Left ventricle myocardium inferior (tissue), 1 donor: Measurements from ENCODE around the gene RFT1. TPM values are rescaled to one million over a fixed set of nuclear protein-coding genes. Genes with fewer than 3 reads are reported as not detected.

ENCODE experiments used
- DNase-seq: peaks from one replicate; pipeline ENCODE4 v3.0.0-alpha.2; 2020
- H3K27ac ChIP-seq: fragments of 200-600 bp; replicated peaks from 2 replicates; pipeline ENCODE4 v1.8.0; 2021
- H3K27me3 ChIP-seq: fragments of 200-600 bp; 2 replicates; pipeline ENCODE4 v1.8.0; 2021; ENCODE audit warnings: low read depth
- H3K36me3 ChIP-seq: fragments of 200-600 bp; 2 replicates; pipeline ENCODE4 v1.8.0; 2021
- H3K4me1 ChIP-seq: fragments of 200-600 bp; 2 replicates; pipeline ENCODE4 v1.8.0; 2021
- H3K4me3 ChIP-seq: fragments of 200-600 bp; 2 replicates; pipeline ENCODE4 v1.8.0; 2021; ENCODE audit warnings: mild to moderate bottlenecking, moderate library complexity
- H3K9me3 ChIP-seq: fragments of 200-600 bp; replicated peaks from 2 replicates; pipeline ENCODE4 v1.8.0; 2021
- intact Hi-C: fragments of 100-400 bp; cut with micrococcal nuclease; formaldehyde crosslinking; loops from one replicate; pipeline ENCODE4 v1.11.0; 2022
- total RNA-seq: library from RNA; stranded (reverse); fragmentation: NEBNext Ultra II Directional; extraction: Animal tissue kit (Norgen Biotek cat#: 25700); gene quantifications from one replicate; pipeline ENCODE4 v1.2.1, GENCODE V29; 2021
- TF ChIP-seq, protein P1 (sequence below): fragments of 200-600 bp; IDR thresholded peaks from 2 replicates; pipeline ENCODE4 v1.8.0; 2021; ENCODE audit warnings: antibody characterized with exemption, mild to moderate bottlenecking, borderline replicate concordance
- donor health status: DM: no; HTN: yes; CAD: no; lungs with severe emphysema.

Gene RFT1
- total RNA-seq, 1 donor from 2014 or later: 9.4 TPM

DNA sequence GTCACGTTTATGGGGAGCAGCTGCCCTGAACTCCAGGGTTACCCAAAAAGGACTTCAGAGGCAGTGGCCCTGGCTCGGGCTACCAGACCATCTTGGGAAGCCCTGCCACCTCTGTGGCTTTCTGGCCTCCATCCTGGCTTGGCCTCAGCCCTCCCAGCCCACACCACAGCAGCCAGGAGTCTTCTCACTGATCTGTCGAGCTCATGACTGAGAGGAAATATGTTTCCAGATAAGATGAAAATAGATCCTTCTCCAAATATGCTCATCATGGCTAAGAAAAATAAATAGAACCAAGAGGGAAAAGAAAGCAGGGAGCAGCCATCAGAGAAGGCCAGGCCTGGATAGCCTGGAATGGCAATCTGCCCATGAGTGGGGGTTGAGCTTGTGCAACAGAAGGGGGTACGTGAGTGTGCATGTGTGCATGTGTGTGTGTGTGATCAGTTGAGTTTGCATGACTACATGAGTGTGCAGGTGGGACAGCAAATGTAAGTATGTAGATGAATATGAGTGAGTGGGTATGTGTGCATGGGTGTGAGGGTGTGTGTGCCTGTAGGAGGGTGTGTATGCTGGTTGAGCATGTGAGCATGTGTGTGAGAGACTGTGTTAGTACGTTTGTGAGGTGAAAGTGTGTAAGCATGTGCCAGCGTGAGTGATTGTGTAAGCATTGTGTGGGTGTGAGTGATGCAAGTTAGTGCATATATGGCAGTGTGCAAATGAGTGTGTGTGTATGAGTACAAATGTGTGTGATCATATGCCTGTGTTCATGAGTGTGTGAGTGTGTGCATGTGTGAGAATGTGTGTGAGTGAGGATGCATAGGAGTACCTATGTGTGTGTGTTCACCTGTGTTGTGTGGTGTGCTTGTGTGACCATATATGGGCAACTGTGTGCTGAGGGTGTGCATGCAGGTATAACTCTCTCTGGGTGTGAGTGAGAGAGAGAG, 9.9 kb upstream of the RFT1 start:
- TF ChIP-seq, protein P1, sequence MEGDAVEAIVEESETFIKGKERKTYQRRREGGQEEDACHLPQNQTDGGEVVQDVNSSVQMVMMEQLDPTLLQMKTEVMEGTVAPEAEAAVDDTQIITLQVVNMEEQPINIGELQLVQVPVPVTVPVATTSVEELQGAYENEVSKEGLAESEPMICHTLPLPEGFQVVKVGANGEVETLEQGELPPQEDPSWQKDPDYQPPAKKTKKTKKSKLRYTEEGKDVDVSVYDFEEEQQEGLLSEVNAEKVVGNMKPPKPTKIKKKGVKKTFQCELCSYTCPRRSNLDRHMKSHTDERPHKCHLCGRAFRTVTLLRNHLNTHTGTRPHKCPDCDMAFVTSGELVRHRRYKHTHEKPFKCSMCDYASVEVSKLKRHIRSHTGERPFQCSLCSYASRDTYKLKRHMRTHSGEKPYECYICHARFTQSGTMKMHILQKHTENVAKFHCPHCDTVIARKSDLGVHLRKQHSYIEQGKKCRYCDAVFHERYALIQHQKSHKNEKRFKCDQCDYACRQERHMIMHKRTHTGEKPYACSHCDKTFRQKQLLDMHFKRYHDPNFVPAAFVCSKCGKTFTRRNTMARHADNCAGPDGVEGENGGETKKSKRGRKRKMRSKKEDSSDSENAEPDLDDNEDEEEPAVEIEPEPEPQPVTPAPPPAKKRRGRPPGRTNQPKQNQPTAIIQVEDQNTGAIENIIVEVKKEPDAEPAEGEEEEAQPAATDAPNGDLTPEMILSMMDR: no peak
- Histone ChIP-seq H3K36me3 (no peaks in the 10 kb centered on the region), H3K9me3 (no peaks in the 10 kb centered on the region), H3K4me1 (peaks cover 15% of the 10 kb centered on the region), H3K27me3 (no peaks in the 10 kb centered on the region), H3K4me3 (no peak overlapping the region), H3K27ac (no peak overlapping the region)
- intact Hi-C loops: no loop called here
- no peak for DNase-seq

DNA sequence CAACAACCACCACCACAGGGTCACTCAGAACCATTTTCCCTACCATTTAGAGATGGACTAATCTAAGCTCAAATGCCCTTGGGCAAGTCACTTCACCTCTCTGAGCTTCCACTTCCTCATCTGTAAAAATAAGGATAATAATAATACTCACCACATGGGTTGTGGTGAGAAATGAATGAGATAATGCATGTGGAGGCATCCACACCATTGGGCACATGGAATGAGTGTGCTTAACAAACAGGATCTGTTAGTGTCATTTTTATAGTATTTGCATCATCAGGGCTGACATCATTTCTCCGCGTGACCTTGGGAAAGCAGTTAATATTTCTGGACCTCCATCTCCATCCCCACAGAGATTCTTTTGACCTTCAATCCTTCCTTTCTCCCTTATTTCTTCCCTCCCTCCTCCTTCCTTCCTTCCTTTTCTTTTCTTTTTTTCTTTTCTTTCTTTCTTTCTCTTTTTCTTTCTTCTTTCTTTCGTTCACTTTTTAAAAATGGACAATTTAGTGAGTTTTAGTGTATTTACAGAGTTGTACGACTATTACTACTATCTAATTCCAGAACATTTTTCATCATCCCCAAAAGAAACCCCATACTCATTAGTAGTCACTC, 7.7 kb upstream of the RFT1 start:
- Histone ChIP-seq H3K9me3 (no peaks in the 10 kb centered on the region), H3K4me1 (peaks cover 21% of the 10 kb centered on the region), H3K4me3 (no peak overlapping the region), H3K36me3 (no peaks in the 10 kb centered on the region), H3K27ac (no peak overlapping the region), H3K27me3 (no peaks in the 10 kb centered on the region)
- intact Hi-C loops: no loop called here
- TF ChIP-seq, protein P1: no peak
- DNase-seq: no peak

DNA sequence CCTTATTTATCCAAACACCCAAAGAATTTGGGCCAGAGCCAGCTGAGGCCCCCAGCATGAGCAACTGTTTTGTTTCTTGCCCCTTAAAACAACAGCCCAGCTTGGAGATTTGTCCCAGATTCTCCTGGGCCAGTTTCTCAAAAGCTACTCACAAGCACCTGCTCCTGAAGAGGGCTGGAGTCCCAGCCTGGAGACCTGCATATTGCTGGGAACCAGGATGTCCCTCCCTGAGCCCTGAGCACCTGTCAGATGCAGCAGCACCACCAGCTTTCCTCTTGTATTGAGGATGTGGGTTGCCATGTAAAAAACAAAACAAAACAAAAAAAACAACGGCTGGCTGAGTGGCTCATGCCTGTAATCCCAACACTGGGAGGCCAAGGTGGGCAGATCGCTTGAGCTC, 7.0 kb upstream of the RFT1 start:
- TF ChIP-seq, protein P1: no peak

DNA sequence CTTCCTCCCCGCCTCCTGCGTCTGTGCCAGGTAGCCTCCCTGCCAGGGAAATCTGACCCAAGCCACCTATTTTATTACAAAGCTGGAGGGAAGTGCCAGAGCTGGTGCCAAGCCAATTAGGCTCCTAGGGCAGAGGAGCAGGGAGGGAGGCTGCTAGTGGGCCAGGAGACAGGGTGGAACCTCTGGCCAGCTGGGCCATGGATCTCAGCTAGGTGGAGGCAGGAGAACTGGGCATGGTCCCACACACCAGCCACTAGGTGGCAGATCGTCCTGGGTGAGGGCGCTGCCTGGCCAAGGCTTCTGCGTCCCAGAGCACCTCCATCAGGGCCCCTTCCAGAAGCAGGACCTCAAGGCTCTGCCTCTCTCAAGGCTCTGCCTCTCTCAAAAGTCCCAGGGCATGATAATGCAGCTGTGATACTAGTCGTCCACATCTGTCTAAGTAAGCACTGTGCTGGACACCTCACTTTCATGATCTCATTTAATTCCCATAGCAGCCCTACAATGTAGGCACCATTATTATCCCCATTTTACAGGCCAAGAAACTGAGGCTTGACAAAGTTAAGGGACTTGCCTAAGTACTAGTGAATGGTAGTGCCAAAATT, 4.5 kb upstream of the RFT1 start:
- H3K36me3 ChIP-seq: no peaks in the 10 kb centered on the region
- intact Hi-C loops: no loop called here
- no peaks in the 10 kb centered on the region for H3K9me3 ChIP-seq
- TF ChIP-seq, protein P1: peak; percentile 81
- peaks cover 32% of the 10 kb centered on the region for H3K4me1 ChIP-seq
- H3K27me3 ChIP-seq: no peaks in the 10 kb centered on the region
- no peak overlapping the region for H3K27ac ChIP-seq
- H3K4me3 ChIP-seq: no peak overlapping the region
- DNase-seq: peak; percentile 69

More for the DNA sequence above, 7.0 kb upstream of the RFT1 start:
- no peak for DNase-seq
- Histone ChIP-seq H3K9me3 (no peaks in the 10 kb centered on the region), H3K27ac (no peak overlapping the region), H3K27me3 (no peaks in the 10 kb centered on the region), H3K4me1 (peaks cover 23% of the 10 kb centered on the region), H3K4me3 (no peak overlapping the region), H3K36me3 (no peaks in the 10 kb centered on the region)
- intact Hi-C loops: no loop called here

DNA sequence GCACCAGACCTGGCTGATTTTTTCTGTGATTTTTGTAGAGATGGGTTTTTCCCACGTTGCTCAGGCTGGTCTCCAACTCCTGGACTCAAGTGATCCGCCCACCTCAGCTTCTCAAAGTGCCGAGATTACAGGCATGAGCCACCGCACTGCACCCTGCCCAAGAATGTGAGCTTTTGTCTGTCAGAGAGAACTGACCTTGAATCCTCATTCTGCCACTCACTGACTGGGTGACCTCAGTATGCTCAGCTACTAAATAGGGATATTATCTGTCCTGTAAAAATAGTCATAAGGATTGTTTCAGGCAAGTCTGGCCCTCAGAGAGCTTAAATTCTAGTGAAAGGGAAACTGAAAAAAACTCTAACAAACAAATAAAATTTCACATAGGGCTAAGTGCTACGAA, 2.1 kb upstream of the RFT1 start:
- H3K9me3 ChIP-seq: no peaks in the 10 kb centered on the region
- no peak for DNase-seq
- H3K27ac ChIP-seq: peak overlapping the region; percentile 91
- TF ChIP-seq, protein P1: no peak
- peaks cover 47% of the 10 kb centered on the region for H3K4me1 ChIP-seq
- no peak overlapping the region for H3K4me3 ChIP-seq
- no peaks in the 10 kb centered on the region for H3K36me3 ChIP-seq
- intact Hi-C loops: no loop called here
- no peaks in the 10 kb centered on the region for H3K27me3 ChIP-seq
